GM23338 (cell line): ENCODE results near the gene RAB34. TPM values are rescaled to one million over a fixed set of nuclear protein-coding genes. Genes with fewer than 3 reads are reported as not detected.

Experiments
- ATAC-seq: fragments of 200-7000 bp; cut with Tn5 transposase; 3 replicates; pipeline ENCODE4 v1.9.1; 2020
- DNase-seq: peaks from one replicate; pipeline ENCODE4 v3.0.0-alpha.2; 2015; ENCODE audit warnings: low spot score
- H2AFZ ChIP-seq: fragments of 200-600 bp; sonication (generic); 2 replicates; pipeline ENCODE4 v1.8.0; 2016; ENCODE audit warnings: antibody characterized with exemption, mild to moderate bottlenecking, moderate library complexity
- H3F3A ChIP-seq: fragments of 200-600 bp; sonication (generic); replicated peaks from 2 replicates; pipeline ENCODE4 v1.8.0; 2017; ENCODE audit warnings: antibody characterized with exemption, mixed run types, low read depth
- H3K27ac ChIP-seq: fragments of 200-600 bp; sonication (generic); 2 replicates; pipeline ENCODE4 v1.6.1; 2016; ENCODE audit warnings: low read depth
- H3K27me3 ChIP-seq: fragments of 200-600 bp; sonication (generic); 2 replicates; pipeline ENCODE4 v1.8.0; 2016; ENCODE audit warnings: mild to moderate bottlenecking, mixed run types, moderate library complexity; ENCODE audit not compliant: insufficient read depth
- H3K36me3 ChIP-seq: fragments of 200-600 bp; sonication (generic); 2 replicates; pipeline ENCODE4 v1.8.0; 2016; ENCODE audit warnings: mild to moderate bottlenecking; ENCODE audit not compliant: insufficient read depth
- H3K4me1 ChIP-seq: fragments of 200-600 bp; sonication (generic); 2 replicates; pipeline ENCODE4 v1.8.0; 2016; ENCODE audit warnings: mild to moderate bottlenecking, moderate library complexity; ENCODE audit not compliant: insufficient read depth
- H3K4me2 ChIP-seq: fragments of 200-600 bp; sonication (generic); 2 replicates; pipeline ENCODE4 v1.7.1; 2017; ENCODE audit warnings: mixed run types
- H3K4me3 ChIP-seq: fragments of 200-600 bp; sonication (generic); 2 replicates; pipeline ENCODE4 v1.6.1; 2016; ENCODE audit warnings: mixed run types
- H3K79me2 ChIP-seq: fragments of 200-600 bp; sonication (generic); replicated peaks from 2 replicates; pipeline ENCODE4 v1.8.0; 2017; ENCODE audit warnings: mild to moderate bottlenecking; ENCODE audit not compliant: insufficient read depth
- H3K9me2 ChIP-seq: fragments of 200-600 bp; sonication (generic); 2 replicates; pipeline ENCODE4 v1.8.0; 2017; ENCODE audit not compliant: insufficient read depth
- H4K20me1 ChIP-seq: fragments of 200-600 bp; sonication (generic); replicated peaks from 2 replicates; pipeline ENCODE4 v1.8.0; 2017; ENCODE audit warnings: mild to moderate bottlenecking; ENCODE audit not compliant: insufficient read depth
- H3K27ac Mint-ChIP-seq: 2 replicates; pipeline ENCODE4 v1.8.0; 2020; ENCODE audit warnings: inconsistent platforms, mild to moderate bottlenecking, moderate library complexity, mixed read lengths
- H3K27me3 Mint-ChIP-seq: 3 replicates; pipeline ENCODE4 v1.8.0; 2022; ENCODE audit warnings: low read depth, mild to moderate bottlenecking, moderate library complexity, mixed read lengths, inconsistent platforms; ENCODE audit not compliant: insufficient read depth, poor library complexity
- H3K36me3 Mint-ChIP-seq: 3 replicates; pipeline ENCODE4 v1.8.0; 2021; ENCODE audit warnings: low read depth, mild to moderate bottlenecking, inconsistent platforms, moderate library complexity, mixed read lengths
- H3K4me1 Mint-ChIP-seq: 3 replicates; pipeline ENCODE4 v1.8.0; 2020; ENCODE audit warnings: mild to moderate bottlenecking, inconsistent platforms, mixed read lengths
- H3K4me3 Mint-ChIP-seq: 3 replicates; pipeline ENCODE4 v1.8.0; 2021; ENCODE audit warnings: moderate library complexity, mild to moderate bottlenecking, inconsistent platforms, mixed read lengths
- H3K9me3 Mint-ChIP-seq: 3 replicates; pipeline ENCODE4 v1.8.0; 2020; ENCODE audit warnings: moderate library complexity, mild to moderate bottlenecking, inconsistent platforms, mixed read lengths
- CREB1 ChIP-seq: fragments of 250-450 bp; sonication (Bioruptor Pico); IDR thresholded peaks from 2 replicates; pipeline ENCODE4 v1.5.0; 2020; ENCODE audit warnings: low read depth, mild to moderate bottlenecking, moderate library complexity
- EZH2 ChIP-seq: fragments of 200-600 bp; sonication (generic); IDR thresholded peaks from one replicate; pipeline ENCODE4 v1.8.0; 2017; ENCODE audit warnings: antibody characterized with exemption, mild to moderate bottlenecking, low read depth; ENCODE audit not compliant: unreplicated experiment
- EZH2phosphoT487 ChIP-seq: fragments of 200-600 bp; sonication (generic); IDR thresholded peaks from one replicate; pipeline ENCODE4 v1.8.1; 2018; ENCODE audit warnings: antibody characterized with exemption; ENCODE audit not compliant: unreplicated experiment
- JUNB ChIP-seq: IDR thresholded peaks from one replicate; pipeline ENCODE4 v1.6.1; 2016; ENCODE audit warnings: antibody characterized with exemption; ENCODE audit not compliant: unreplicated experiment
- STAT1 ChIP-seq: IDR thresholded peaks from one replicate; pipeline ENCODE4 v1.6.1; 2016; ENCODE audit warnings: antibody characterized with exemption; ENCODE audit not compliant: unreplicated experiment
- ZNF114 ChIP-seq: fragments of 250-450 bp; sonication (Bioruptor Pico); IDR thresholded peaks from 2 replicates; pipeline ENCODE4 v1.5.0; 2020; ENCODE audit warnings: mild to moderate bottlenecking, moderate library complexity
- ZNF331 ChIP-seq: fragments of 250-450 bp; sonication (Bioruptor Pico); IDR thresholded peaks from 2 replicates; pipeline ENCODE4 v1.5.0; 2020; ENCODE audit warnings: low read depth, mild to moderate bottlenecking, moderate library complexity
- polyA plus RNA-seq: library from polyadenylated mRNA; unstranded; fragments of >200 nt; fragmentation: Nextera tagmentation; extraction: Ambion mirVana; gene quantifications from 2 replicates; pipeline ENCODE4 v1.2.1, GENCODE V29; 2016
- total RNA-seq: library from RNA; depleted of rRNA; stranded (reverse); fragments of >200 nt; shearing (Covaris generic); gene quantifications from 2 replicates; pipeline ENCODE4 v1.2.3, GENCODE V29; 2014
- TF ChIP-seq, protein P1 (sequence below), 2 experiments: fragments of 200-600 bp in 1 of 2; sonication (generic) in 1 of 2; conservative IDR thresholded peaks; 2 replicates each; pipeline versions ENCODE4 v1.5.1 to v1.6.1; 2016 to 2017; ENCODE audit warnings: antibody characterized with exemption in 2 of 2, low read depth in 2 of 2, mild to moderate bottlenecking in 2 of 2, moderate library complexity in 1 of 2

Gene RAB34
- total and polyA plus RNA-seq, 2 experiments from 2014 or later: 184 to 394 TPM

DNA sequence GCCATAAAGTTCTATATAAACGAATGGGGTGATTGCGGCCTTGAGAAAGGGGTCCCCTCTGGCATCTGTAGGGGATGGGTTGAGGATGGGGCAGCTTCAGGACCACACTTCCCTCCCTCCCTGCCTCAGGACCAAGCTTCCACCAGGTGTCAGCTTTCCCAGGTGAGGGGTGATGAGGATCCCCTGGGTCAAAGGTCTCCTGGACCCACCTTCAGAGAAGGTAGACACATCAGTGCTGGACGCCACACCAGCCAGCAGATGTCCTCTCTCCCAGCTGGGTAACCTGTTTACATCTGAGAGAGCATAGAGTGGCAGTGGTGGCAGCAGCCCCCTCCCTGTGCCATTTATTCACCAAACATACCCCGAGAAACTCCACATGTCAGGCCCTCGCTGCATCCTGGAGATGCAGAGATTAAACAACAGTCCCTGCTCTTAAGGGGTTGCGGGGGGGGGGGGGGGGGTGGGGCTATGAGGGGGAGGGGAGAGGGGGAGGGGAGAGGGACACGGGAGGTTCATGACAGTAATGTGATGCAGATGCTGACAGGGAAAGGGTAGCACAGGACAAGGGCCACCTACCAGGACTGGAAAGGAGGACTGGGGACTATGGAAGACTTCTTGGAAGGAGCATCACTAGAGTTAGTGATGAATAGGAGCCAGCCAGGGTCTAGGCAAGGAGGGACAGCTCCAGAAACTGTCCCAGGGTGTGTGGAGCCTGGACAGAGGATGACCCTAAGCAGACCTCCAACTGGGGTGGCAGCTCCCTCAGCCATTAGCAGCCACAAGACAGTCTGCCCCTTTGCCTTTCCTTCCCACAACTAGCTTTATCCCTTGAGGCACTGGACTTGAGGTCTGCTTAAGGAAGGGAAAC is 11.0 kb downstream of the RAB34 start:
- H3K36me3 ChIP-seq: no peaks in the 10 kb centered on the region
- no peak overlapping the region for H3K4me3 ChIP-seq
- no peak overlapping the region for H3K27ac Mint-ChIP-seq
- peaks cover 12% of the 10 kb centered on the region; the same call in 1 of the 2 replicates for H3K4me1 ChIP-seq
- peaks cover 40% of the 10 kb centered on the region for H3K36me3 Mint-ChIP-seq
- TF ChIP-seq EZH2phosphoT487 (no peak), STAT1 (no peak), ZNF114 (CRISPR knock-in tag) (no peak)
- TF ChIP-seq, protein P1, sequence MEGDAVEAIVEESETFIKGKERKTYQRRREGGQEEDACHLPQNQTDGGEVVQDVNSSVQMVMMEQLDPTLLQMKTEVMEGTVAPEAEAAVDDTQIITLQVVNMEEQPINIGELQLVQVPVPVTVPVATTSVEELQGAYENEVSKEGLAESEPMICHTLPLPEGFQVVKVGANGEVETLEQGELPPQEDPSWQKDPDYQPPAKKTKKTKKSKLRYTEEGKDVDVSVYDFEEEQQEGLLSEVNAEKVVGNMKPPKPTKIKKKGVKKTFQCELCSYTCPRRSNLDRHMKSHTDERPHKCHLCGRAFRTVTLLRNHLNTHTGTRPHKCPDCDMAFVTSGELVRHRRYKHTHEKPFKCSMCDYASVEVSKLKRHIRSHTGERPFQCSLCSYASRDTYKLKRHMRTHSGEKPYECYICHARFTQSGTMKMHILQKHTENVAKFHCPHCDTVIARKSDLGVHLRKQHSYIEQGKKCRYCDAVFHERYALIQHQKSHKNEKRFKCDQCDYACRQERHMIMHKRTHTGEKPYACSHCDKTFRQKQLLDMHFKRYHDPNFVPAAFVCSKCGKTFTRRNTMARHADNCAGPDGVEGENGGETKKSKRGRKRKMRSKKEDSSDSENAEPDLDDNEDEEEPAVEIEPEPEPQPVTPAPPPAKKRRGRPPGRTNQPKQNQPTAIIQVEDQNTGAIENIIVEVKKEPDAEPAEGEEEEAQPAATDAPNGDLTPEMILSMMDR (conservative IDR thresholded peaks at IDR 0.05; ENCODE audit: low read depth in 2 of 2): peak; percentile 9 to 46; a peak in 2 of 4 replicates
- peaks cover 25% of the 10 kb centered on the region for H3F3A ChIP-seq
- DNase-seq (peak; percentile 42), ATAC-seq (no peak)
- H3K27ac ChIP-seq: no peak overlapping the region
- H4K20me1 ChIP-seq: peaks cover 7% of the 10 kb centered on the region; the same call in 1 of the 2 replicates
- no peaks in the 10 kb centered on the region for H3K27me3 ChIP-seq
- H2AFZ ChIP-seq: no peak overlapping the region
- no peaks in the 10 kb centered on the region; the same call in 2 of the 3 replicates for H3K9me3 Mint-ChIP-seq
- H3K9me2 ChIP-seq: no peaks in the 10 kb centered on the region
- 0 out of 2 replicates have a peak overlapping the region, but pooled peaks have one; percentile 32 for H3K4me2 ChIP-seq
- peaks cover 43% of the 10 kb centered on the region for H3K4me1 Mint-ChIP-seq
- H3K27me3 Mint-ChIP-seq: peaks cover 29% of the 10 kb centered on the region
- peaks cover 19% of the 10 kb centered on the region for H3K79me2 ChIP-seq
- H3K4me3 Mint-ChIP-seq: no peak overlapping the region; the same call in 2 of the 3 replicates

DNA sequence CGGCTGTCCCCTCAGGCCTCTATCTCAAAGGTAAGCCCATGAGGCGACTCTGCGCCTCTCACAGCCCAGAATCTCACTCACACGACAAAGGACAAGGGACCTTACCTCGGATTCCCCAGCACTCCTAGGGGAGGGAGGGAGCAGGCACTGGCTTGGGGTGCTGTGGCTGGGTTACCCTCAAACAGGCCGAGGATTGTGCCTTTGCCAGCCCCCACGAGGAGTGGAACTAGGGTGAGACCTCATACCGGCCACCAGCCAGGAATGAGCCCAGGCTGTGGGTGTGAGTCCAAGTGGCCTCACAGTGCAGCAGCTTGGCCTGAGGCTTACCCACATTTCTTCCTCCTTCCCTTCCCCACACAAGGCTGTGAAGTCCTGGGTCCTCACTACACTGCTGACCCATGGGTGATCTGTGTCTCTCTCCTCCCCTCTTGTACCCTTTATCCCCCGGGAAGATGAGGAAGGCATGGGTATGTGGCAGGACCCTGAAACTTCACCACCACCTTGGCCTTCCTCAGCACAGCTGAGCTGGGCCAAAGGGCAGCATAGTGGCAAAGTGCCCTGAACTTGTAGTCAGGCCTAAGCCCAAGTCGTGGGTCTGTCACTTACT is 11.8 kb downstream of the RAB34 start:
- H3K27ac Mint-ChIP-seq: 0 out of 2 replicates have a peak overlapping the region, but pooled peaks have one; percentile 42
- no peak overlapping the region for H3K4me3 ChIP-seq
- no peak overlapping the region for H3K27ac ChIP-seq
- H4K20me1 ChIP-seq: peaks cover 7% of the 10 kb centered on the region; the same call in 1 of the 2 replicates
- ATAC-seq (peak; percentile 4; the same call in 1 of the 3 replicates), DNase-seq (no peak)
- peaks cover 19% of the 10 kb centered on the region for H3K79me2 ChIP-seq
- H3K4me1 ChIP-seq: peaks cover 12% of the 10 kb centered on the region; the same call in 1 of the 2 replicates
- no peak overlapping the region; the same call in 2 of the 3 replicates for H3K4me3 Mint-ChIP-seq
- H3K9me3 Mint-ChIP-seq: no peaks in the 10 kb centered on the region; the same call in 2 of the 3 replicates
- peaks cover 44% of the 10 kb centered on the region for H3K4me1 Mint-ChIP-seq
- no peaks in the 10 kb centered on the region for H3K9me2 ChIP-seq
- peaks cover 3% of the 10 kb centered on the region; the same call in 1 of the 2 replicates for H3K36me3 ChIP-seq
- peaks cover 22% of the 10 kb centered on the region for H3F3A ChIP-seq
- peaks cover 29% of the 10 kb centered on the region for H3K27me3 Mint-ChIP-seq
- peaks cover 48% of the 10 kb centered on the region for H3K36me3 Mint-ChIP-seq
- no peaks in the 10 kb centered on the region for H3K27me3 ChIP-seq
- no peak overlapping the region for H3K4me2 ChIP-seq
- H2AFZ ChIP-seq: no peak overlapping the region
- TF ChIP-seq STAT1: no peak
- TF ChIP-seq JUNB: no peak
- no peak for TF ChIP-seq ZNF114 (CRISPR knock-in tag)
- no peak for TF ChIP-seq ZNF331 (CRISPR knock-in tag)
- no peak for TF ChIP-seq EZH2
- TF ChIP-seq, protein P1 (conservative IDR thresholded peaks at IDR 0.05; ENCODE audit: low read depth in 2 of 2): no peak
- no peak for TF ChIP-seq CREB1
- TF ChIP-seq EZH2phosphoT487: no peak
